ENCODE results near the gene SDF2. TPM values are rescaled to one million over a fixed set of nuclear protein-coding genes. Genes with fewer than 3 reads are reported as not detected.
"Not testable (repeated sequence)": the region's sequence is repeated elsewhere in the genome, so short reads cannot be mapped to it uniquely, and the experiment has no call there.

Gene SDF2
- total and polyA plus RNA-seq, 10 of the 15 experiments (the other 5 are each of a cell fraction or from before 2014, with no cell fraction given), result 29.8 to 81.0 (median 41.5) TPM

DNA sequence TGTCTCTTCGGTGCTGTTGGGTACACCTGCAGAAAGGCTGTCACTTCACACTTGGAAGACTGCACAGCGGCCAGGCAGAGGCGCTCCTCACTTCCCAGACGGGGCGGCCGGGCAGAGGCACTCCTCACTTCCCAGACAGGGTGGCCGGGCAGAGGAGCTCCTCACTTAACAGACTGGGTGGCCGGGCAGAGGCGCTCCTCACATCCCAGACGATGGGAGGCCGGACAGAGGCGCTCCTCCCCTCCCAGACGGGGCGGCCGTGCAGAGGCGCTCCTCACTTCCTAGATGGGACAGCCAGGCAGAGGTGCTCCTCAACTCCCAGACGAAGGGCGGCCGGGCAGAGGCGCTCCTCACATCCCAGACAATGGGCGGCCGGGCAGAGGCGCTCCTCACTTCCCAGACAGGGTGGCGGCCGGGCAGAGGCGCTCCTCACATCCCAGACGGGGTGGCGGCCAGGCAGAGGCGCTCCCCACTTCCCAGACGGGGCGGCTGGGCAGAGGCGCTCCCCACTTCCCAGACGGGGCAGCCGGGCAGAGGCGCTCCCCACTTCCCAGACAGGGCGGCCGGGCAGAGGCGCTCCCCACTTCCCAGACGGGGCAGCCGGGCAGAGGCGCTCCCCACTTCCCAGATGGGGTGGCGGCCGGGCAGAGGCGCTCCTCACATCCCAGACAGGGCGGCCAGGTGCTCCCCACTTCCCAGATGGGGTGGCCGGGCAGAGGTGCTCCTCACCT lies 2.8 kb downstream of the SDF2 start:
- peaks cover 40% of the 10 kb centered on the region for H3K79me2 ChIP-seq (ENCODE audit: control insufficient read depth, insufficient read depth, low read length)
- BruUV-seq (replicated peaks); POLR2A ChIA-PET; intact Hi-C loops (cut with micrococcal nuclease; ENCODE audit: unreplicated experiment); H2AFZ ChIP-seq (ENCODE audit: control insufficient read depth, low read depth, low read length); H3K27ac ChIP-seq (ENCODE audit: control insufficient read depth, insufficient read depth); H3K4me2 ChIP-seq (ENCODE audit: control insufficient read depth, insufficient read depth); DNase-seq (ENCODE audit: low read depth, low spot score); ATAC-seq; H3K4me3 ChIP-seq; H3K36me3 ChIP-seq (ENCODE audit: control insufficient read depth in 2 of 2, insufficient read depth in 2 of 2, low read length in 1 of 2); H3K9me3 ChIP-seq (replicated peaks; ENCODE audit: control insufficient read depth, insufficient read depth, low read length); CTCF ChIA-PET; H4K20me1 ChIP-seq (ENCODE audit: control insufficient read depth, insufficient read depth); H3K27me3 ChIP-seq (replicated peaks in 1 of 2; ENCODE audit: control insufficient read depth in 2 of 2, insufficient read depth in 2 of 2, low read length in 1 of 2); in situ Hi-C loops (cut with MboI); H3K9ac ChIP-seq (ENCODE audit: control insufficient read depth, insufficient read depth, low read length); RAD21 ChIA-PET (ENCODE audit: unreplicated experiment); FAIRE-seq; H3K4me1 ChIP-seq (ENCODE audit: control insufficient read depth, insufficient read depth, low read length); SMC1A ChIA-PET (ENCODE audit: uncharacterized antibody, unreplicated experiment): not testable (repeated sequence)
- WGBS (ENCODE audit: insufficient coverage, insufficient replicate concordance, low lambda C conversion rate, missing lambda C conversion rate), result 97% methylated on average over 45 of the region's 46 CpGs

GRCh38 chr17:28658342-28658741 lies 3.4 kb downstream of the SDF2 start:
- in situ Hi-C loops (cut with MboI); H3K9ac ChIP-seq (ENCODE audit: control insufficient read depth, insufficient read depth, low read length); H3K9me3 ChIP-seq (replicated peaks; ENCODE audit: control insufficient read depth, insufficient read depth, low read length); ATAC-seq; H3K4me1 ChIP-seq (ENCODE audit: control insufficient read depth, insufficient read depth, low read length); CTCF ChIA-PET; H3K36me3 ChIP-seq (ENCODE audit: control insufficient read depth in 2 of 2, insufficient read depth in 2 of 2, low read length in 1 of 2); RAD21 ChIA-PET (ENCODE audit: unreplicated experiment); H2AFZ ChIP-seq (ENCODE audit: control insufficient read depth, low read depth, low read length); FAIRE-seq; H3K27ac ChIP-seq (ENCODE audit: control insufficient read depth, insufficient read depth); BruUV-seq (replicated peaks); H3K4me3 ChIP-seq; intact Hi-C loops (cut with micrococcal nuclease; ENCODE audit: unreplicated experiment); POLR2A ChIA-PET; SMC1A ChIA-PET (ENCODE audit: uncharacterized antibody, unreplicated experiment); H3K27me3 ChIP-seq (replicated peaks in 1 of 2; ENCODE audit: control insufficient read depth in 2 of 2, insufficient read depth in 2 of 2, low read length in 1 of 2); H3K4me2 ChIP-seq (ENCODE audit: control insufficient read depth, insufficient read depth); DNase-seq (ENCODE audit: low read depth, low spot score); H4K20me1 ChIP-seq (ENCODE audit: control insufficient read depth, insufficient read depth): not testable (repeated sequence)
- H3K79me2 ChIP-seq (ENCODE audit: control insufficient read depth, insufficient read depth, low read length), result peaks cover 34% of the 10 kb centered on the region
- WGBS (ENCODE audit: insufficient coverage, insufficient replicate concordance, low lambda C conversion rate, missing lambda C conversion rate), result 96% methylated on average over 5 of the region's 8 CpGs

Data from GM12878 (cell line).